GM18870 (cell line): ENCODE results near the gene GPRASP2.

Experiments
- ATAC-seq: cut with Tn5 transposase; IDR thresholded peaks from one replicate; pipeline ENCODE4 v1.9.1; 2021; ENCODE audit warnings: moderate library complexity; ENCODE audit not compliant: unreplicated experiment

Gene GPRASP2

GRCh38 chrX:102744307-102744706 lies 32.1 kb downstream of the GPRASP2 start:
- no peak for ATAC-seq

DNA sequence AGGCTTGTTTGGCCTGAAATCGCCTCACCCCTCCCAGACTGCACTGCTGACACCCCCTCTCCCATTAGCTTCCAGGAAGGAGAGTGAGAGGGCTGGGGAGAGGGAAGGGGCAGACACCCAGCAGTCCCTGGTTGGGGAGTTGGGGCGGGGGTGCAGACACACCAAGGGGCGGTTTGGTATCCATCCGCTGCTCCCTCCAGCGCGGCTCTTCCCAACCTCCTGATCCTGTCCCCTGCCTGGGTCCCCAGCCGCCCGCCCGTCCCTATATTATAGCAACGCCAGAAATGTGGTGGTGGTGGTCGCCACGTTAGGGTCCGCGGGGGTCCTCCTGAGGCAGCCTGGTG lies 33.2 kb downstream of the GPRASP2 start:
- ATAC-seq = no peak

- ATAC-seq = no peak
Measured at GRCh38 chrX:102745857-102746584, 33.8 kb downstream of the GPRASP2 start.

- no peak for ATAC-seq
Measured at GRCh38 chrX:102765217-102765616, 53.0 kb downstream of the GPRASP2 start.

GRCh38 chrX:102765809-102766208 lies 53.6 kb downstream of the GPRASP2 start:
- ATAC-seq = no peak

GRCh38 chrX:102767287-102767686 lies 55.0 kb downstream of the GPRASP2 start:
- ATAC-seq = no peak
